Daoy (cell line): Measurements from ENCODE around the gene CD53. TPM values are rescaled to one million over a fixed set of nuclear protein-coding genes. Genes with fewer than 3 reads are reported as not detected.

ENCODE experiments used
- DNase-seq: peaks from one replicate; pipeline ENCODE4 v3.0.0-alpha.2; 2015; ENCODE audit warnings: low read depth
- total RNA-seq: library from RNA; depleted of rRNA; stranded (reverse); fragments of >200 nt; shearing (Covaris generic); gene quantifications from 2 replicates; pipeline ENCODE4 v1.2.3, GENCODE V29; 2014

CD53 gene
- total RNA-seq, 1 experiment from 2014 or later: 0.46 TPM

DNA sequence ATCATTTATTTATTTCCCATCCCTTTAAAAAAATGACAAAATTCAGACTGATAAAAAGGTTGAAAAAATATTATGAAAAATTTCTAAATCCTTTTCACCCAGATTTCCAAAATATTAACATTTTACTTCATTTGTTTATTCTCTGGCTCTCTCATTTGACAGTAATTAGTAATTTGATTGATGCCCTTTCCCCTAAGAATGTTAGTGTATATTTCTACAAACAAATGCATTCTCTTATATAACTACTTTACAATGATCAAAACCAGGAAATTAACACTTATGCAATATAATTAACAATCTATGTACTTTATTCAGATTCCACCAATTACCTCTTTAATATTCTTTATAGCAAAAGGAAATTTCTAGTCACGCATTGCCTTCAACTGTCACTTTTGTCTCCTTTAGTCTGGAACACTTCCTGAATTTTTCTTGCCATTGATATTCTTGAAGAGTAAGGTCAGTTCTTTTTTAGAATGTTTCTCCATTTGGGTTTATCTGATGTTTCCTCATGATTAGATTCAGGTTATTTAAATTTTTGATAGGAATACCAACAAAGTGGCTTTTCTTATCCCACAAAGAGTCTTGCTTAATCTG is 3.9 kb downstream of the CD53 start:
- DNase-seq: no peak

GRCh38 chr1:110877364-110877763 is 4.4 kb downstream of the CD53 start:
- DNase-seq: no peak

DNA sequence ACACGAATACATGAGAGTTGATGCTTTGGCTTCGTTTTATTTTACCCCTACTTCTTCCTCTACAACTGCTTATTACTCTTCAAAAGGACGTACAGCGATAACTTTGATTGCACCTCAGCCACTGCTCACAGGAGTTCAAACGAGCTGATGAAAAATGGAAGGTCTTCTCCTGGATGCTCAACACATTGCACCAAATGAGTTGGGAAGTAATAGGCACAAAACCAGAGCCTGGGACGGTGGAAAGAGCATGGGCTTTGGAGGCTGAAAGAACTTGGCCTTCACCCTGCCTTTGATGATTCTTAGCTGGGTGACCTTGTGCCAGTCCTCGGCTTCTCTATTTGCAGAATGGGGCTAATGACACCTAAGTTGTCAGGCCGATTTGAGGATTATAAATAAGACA is 4.8 kb downstream of the CD53 start:
- no peak for DNase-seq

DNA sequence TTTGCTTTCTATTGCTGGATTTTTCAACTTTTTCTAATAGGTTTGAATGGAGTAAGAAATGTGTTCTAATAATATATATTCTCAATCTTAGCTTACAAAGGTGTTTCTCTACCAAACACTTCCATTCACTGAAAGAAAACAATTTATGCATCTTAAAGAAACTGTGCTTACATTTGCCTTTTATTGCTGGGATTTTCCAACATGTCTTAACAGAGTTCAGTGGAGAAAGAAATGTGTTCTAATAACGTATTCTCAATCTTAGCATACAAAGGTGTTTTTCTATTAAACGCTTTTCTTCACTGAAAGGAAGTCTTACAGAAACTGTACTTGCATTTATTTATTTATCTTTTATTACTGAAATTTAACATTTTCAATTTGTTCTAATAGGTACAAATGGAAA is 5.6 kb downstream of the CD53 start:
- no peak for DNase-seq

GRCh38 chr1:110878993-110879392 is 6.0 kb downstream of the CD53 start:
- no peak for DNase-seq

DNA sequence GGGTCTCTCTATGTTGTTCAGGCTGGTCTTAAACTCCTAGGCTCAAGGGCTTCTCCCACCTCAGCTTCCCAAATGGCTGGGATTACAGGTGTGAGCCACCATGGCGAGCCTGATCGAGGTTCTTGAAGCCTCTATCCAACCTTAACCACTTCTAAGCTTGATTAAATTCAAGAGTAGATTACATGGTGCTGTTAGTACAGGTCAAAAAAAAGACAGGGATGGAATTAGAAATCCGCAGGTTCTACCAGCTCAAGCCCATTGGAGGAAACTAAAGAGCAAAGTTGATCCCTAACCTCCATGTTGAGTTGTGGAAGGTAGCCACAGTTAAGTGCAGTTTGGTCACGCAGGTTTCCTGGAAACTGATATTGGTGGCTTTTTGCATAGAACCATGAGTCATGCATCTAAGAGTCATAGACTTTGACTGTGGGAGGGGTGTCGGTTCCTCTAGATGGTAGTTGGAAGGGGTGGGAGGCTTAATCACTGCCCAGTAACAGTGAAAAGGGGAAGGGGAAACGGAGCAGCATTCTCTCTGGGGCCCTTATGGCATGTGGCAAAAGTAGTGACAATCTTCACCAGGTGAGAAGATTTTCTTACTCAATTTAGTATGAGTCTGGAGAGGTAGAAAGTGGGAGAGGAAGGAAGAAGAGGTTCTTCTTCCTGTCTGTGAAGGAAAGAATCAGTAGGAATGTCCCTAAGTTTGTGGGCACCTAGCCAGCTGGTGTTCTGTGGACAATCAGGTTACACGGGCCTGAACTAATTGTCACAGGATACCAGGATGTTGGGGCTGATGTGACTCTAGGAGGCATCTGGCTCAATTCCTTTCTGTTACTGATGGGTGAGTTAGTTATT is 7.0 kb downstream of the CD53 start:
- DNase-seq: peak; percentile 59

GRCh38 chr1:110880708-110881374 is 7.9 kb downstream of the CD53 start:
- peak; percentile 68 for DNase-seq

DNA sequence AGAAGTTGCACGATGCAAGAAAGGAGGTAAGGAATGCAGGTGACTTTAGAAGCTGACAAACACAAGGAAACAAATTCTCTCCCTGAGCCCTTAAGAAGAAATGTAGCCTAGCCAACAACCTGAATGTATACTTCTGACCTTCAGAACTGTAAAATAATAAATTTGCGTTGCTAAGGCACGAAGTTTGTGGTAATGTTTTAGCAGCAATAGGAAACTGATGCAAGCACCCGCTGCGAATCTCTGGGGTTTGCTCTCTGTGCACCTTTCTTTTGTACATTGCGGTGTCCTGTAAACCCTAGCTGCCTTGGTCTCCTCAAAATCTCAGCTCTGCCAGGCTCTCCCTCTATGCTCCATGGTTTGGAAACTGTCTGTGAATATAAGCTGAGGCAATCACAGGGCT is 15.1 kb downstream of the CD53 start:
- DNase-seq: no peak

- no peak for DNase-seq
Measured at GRCh38 chr1:110888641-110889040, 15.7 kb downstream of the CD53 start.

GRCh38 chr1:110890474-110891196 is 17.7 kb downstream of the CD53 start:
- no peak for DNase-seq

DNA sequence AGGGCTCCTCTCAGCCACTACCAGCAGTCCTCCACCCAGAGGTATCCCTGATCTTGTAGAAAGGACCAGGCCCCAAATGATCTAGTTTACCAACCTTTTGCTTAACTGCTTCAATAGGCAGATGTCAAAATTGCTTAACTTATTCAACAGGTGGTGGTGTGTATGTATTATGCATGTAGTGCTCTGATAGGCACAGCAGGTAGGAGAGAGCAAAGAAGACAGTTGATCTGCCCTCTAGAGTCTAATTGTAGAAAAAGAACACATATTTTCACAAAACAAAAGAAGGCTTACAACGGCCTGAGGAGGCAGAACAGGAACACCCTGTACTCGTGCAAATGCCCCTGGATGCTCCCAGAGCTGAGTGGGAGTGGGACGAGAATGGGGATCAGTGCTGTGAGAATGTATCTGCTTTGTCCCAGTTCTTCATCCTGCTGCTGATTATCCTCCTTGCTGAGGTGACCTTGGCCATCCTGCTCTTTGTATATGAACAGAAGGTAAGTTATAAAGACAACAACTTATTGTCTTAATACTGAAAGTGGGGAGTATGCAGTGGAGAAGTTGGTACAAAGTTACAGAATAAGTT is 21.1 kb downstream of the CD53 start:
- DNase-seq: no peak

GRCh38 chr1:110896090-110896489 is 23.1 kb downstream of the CD53 start:
- no peak for DNase-seq

GRCh38 chr1:110897681-110898080 is 24.7 kb downstream of the CD53 start:
- DNase-seq: no peak

DNA sequence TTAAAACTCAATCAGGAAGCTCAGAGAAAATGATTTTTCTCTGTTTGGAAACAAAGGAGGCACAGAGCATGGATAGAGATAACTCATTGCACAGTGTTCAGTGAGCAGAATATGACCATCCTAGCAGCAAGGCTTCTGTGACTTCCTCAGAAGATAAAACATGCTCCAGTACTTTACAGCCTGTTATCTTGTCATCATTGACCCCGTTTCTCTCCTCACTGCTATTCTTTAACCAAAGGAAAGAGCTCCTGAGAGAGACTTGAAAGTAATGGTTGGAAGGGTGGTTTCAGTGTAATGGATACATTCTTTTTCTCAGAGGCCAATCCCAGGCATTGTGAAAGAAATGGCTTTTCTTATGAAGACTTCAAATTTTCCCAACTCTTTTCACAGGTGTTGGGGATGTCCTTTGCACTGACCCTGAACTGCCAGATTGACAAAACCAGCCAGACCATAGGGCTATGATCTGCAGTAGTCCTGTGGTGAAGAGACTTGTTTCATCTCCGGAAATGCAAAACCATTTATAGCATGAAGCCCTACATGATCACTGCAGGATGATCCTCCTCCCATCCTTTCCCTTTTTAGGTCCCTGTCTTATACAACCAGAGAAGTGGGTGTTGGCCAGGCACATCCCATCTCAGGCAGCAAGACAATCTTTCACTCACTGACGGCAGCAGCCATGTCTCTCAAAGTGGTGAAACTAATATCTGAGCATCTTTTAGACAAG is 25.9 kb downstream of the CD53 start:
- no peak for DNase-seq

DNA sequence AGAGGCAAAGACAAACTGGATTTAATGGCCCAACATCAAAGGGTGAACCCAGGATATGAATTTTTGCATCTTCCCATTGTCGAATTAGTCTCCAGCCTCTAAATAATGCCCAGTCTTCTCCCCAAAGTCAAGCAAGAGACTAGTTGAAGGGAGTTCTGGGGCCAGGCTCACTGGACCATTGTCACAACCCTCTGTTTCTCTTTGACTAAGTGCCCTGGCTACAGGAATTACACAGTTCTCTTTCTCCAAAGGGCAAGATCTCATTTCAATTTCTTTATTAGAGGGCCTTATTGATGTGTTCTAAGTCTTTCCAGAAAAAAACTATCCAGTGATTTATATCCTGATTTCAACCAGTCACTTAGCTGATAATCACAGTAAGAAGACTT is 26.5 kb downstream of the CD53 start:
- DNase-seq: no peak

- no peak for DNase-seq
Measured at GRCh38 chr1:110902820-110903463, 30.0 kb downstream of the CD53 start.

- DNase-seq: no peak
Measured at GRCh38 chr1:110903853-110904500, 31.0 kb downstream of the CD53 start.

DNA sequence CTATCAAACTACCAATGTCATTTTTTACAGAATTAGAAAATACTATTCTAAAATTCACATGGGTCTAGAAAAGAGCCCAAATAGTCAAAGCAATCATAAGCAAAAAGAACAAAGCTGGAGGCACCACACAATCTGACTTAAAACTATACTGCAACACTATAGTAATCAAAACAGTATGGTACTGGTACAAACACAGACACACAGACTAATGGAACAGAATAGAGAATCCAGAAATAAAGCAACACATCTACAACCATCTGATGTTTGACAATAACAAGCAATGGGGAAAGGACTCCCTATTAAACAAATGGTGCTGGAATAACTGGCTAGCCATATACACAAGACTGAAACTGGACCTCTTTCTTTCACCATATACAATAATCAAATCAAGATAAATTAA is 39.8 kb downstream of the CD53 start:
- no peak for DNase-seq

DNA sequence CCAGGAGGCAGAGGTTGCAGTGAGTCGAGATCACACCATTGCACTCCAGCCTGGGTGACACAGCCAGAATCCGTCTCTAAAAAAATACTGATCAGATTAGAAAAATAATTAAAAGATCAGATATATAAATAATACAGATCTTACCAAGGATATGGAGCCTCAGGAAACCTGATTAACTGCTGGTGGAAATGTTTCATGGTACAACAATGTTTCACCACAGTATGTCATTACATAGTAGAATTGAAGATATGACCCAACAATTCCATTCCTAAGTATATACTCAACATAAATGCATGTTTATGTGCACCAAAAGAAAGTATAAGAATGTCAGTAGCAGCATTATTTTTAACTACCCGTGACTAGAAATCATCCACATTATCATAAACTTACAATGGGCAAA is 41.7 kb downstream of the CD53 start:
- DNase-seq: no peak

DNA sequence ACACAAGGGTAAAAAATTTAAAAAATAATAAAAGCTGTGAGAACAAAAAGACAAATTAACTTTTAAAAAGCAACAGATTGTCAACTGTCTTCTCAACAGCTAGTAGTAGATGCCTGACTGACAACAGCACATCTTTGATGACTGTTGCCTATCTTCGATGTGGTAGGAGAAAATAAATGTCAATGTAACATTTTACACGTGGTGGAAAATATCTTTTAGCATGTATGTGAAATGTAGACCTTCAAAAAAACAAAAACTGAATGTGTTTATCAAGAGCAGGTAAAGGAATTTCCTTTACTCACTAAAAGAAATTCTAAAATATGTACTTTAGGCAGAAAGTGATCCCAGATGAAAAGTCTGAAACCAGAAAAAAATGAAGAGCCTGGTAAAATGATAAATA is 42.9 kb downstream of the CD53 start:
- DNase-seq: no peak
